BLaER1 treated with 17β-estradiol and CSF1 and Interleukin-3, amounts not matched to agents 10 nM and 100 nM (cell line): Measurements from ENCODE around the gene CCDC47.

ENCODE experiments used
- H3K27ac ChIP-seq, 11 experiments: shearing (Covaris generic); formaldehyde crosslinking; 2 replicates each; pipeline ENCODE4 v1.8.1; 2022
- H3K27me3 ChIP-seq, 11 experiments: shearing (Covaris generic); formaldehyde crosslinking; 2 replicates each; pipeline ENCODE4 v1.8.1; 2022
- H3K36me3 ChIP-seq, 11 experiments: shearing (Covaris generic); formaldehyde crosslinking; 2 replicates each; pipeline ENCODE4 v1.8.1; 2022
- H3K4me1 ChIP-seq, 10 experiments: shearing (Covaris generic); formaldehyde crosslinking; 2 replicates each; pipeline ENCODE4 v1.8.1; 2022
- H3K4me2 ChIP-seq, 11 experiments: shearing (Covaris generic); formaldehyde crosslinking; 2 replicates each; pipeline ENCODE4 v1.8.1; 2022
- H3K4me3 ChIP-seq, 10 experiments: shearing (Covaris generic); formaldehyde crosslinking; 2 replicates each; pipeline ENCODE4 v1.8.1; 2022
- H3K9ac ChIP-seq, 11 experiments: shearing (Covaris generic); formaldehyde crosslinking; 2 replicates each; pipeline ENCODE4 v1.8.1; 2022
- H3K9me3 ChIP-seq, 11 experiments: shearing (Covaris generic); formaldehyde crosslinking; replicated peaks in 1 of 11; 2 replicates each; pipeline ENCODE4 v1.8.1; 2022
- H4K20me1 ChIP-seq, 11 experiments: shearing (Covaris generic); formaldehyde crosslinking; 2 replicates each; pipeline ENCODE4 v1.8.1; 2022
- Cebpa-rat ChIP-seq, 11 experiments: shearing (Covaris generic); IDR thresholded peaks; 2 replicates each; pipeline ENCODE4 v1.8.1; 2022

Gene CCDC47

DNA sequence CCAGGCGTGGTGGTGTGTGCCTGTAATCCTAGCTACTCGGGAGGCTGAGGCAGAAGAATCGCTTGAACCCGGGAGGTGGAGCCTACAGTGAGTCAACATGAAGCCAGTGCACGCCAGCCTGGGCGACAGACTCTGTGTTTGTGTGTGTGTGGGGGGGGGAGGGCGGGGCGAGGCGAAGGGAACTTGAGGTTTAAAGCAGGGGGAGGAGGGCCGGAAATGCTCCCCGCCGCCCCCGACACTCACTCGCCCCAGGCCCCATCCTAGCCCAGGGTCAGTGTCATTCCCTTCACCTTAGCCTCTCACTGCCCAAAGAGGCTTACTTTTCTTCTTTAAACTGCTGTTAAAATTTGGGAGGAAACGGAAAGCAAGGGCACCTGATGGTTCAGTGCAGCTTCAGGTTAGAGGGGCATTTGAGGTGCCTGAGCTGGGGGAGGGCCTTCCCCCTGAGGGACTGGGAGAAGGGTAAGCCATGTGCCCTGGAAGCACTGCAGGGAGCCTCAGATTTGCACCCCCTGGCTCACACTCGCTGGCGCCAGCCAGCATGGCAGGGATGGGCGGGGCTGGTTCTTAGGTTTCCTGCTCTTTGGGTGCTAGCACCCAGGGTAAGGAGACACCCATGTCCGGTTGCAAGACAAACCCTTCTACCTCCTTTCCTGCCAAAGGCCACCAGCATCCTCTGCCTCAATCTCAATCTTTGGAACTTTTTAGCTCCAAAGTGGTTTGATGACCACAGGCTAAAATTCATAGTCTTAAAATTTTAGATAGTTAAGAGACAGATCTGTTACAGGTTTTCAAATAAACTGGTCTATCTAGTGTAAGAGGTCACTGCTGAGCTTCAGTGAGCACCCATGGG is 71.3 kb downstream of the CCDC47 start:
- Histone ChIP-seq H3K36me3 (peaks cover 35 to 65% (median 51%) of the 10 kb centered on the region in 11 experiments), H4K20me1 (peaks cover 6 to 71% (median 61%) of the 10 kb centered on the region in 11 experiments; a peak in 20 of 22 replicates), H3K27me3 (no peaks in the 10 kb centered on the region), H3K4me1 (peaks cover 76 to 84% (median 78%) of the 10 kb centered on the region in 10 experiments), H3K27ac (peak overlapping the region in 10 of 11 experiments; percentile 90 to 100 (median 100); a peak in 20 of 22 replicates), H3K4me2 (peak overlapping the region; percentile 89 to 99 (median 96)), H3K9me3 (no peaks in the 10 kb centered on the region), H3K4me3 (peak overlapping the region; percentile 64 to 99 (median 89)), H3K9ac (peak overlapping the region; percentile 89 to 99 (median 97))
- TF ChIP-seq Cebpa-rat (IDR thresholded peaks at IDR 0.05) = no peak

DNA sequence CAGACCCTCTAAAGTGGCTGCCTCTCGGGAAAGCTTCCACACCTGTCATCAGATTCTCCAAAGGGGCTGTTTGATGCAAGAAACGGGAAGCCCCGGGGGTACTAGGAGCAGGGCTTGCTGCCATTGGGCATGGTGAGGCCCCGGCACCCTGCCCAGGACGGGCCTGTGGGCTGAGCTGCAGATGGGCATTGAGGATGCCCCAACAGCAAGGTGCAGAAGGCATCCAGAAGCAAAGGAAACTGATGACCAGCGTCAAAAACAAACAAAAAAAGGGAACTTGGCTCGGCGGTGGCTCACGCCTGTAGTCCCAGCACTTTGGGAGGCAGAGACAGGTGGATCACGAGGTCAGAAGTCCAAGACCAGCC is 72.0 kb downstream of the CCDC47 start:
- Histone ChIP-seq H4K20me1 (peaks cover 13 to 71% (median 62%) of the 10 kb centered on the region in 11 experiments; a peak in 21 of 22 replicates), H3K27ac (peak overlapping the region; percentile 86 to 100 (median 99)), H3K4me3 (peak overlapping the region; percentile 64 to 99 (median 89)), H3K4me1 (peaks cover 76 to 84% (median 78%) of the 10 kb centered on the region in 10 experiments), H3K9me3 (no peaks in the 10 kb centered on the region), H3K4me2 (peak overlapping the region; percentile 89 to 99 (median 96)), H3K36me3 (peaks cover 31 to 65% (median 51%) of the 10 kb centered on the region in 11 experiments), H3K9ac (peak overlapping the region; percentile 89 to 99 (median 97); a peak in 21 of 22 replicates), H3K27me3 (no peaks in the 10 kb centered on the region)
- no peak for TF ChIP-seq Cebpa-rat (IDR thresholded peaks at IDR 0.05)

DNA sequence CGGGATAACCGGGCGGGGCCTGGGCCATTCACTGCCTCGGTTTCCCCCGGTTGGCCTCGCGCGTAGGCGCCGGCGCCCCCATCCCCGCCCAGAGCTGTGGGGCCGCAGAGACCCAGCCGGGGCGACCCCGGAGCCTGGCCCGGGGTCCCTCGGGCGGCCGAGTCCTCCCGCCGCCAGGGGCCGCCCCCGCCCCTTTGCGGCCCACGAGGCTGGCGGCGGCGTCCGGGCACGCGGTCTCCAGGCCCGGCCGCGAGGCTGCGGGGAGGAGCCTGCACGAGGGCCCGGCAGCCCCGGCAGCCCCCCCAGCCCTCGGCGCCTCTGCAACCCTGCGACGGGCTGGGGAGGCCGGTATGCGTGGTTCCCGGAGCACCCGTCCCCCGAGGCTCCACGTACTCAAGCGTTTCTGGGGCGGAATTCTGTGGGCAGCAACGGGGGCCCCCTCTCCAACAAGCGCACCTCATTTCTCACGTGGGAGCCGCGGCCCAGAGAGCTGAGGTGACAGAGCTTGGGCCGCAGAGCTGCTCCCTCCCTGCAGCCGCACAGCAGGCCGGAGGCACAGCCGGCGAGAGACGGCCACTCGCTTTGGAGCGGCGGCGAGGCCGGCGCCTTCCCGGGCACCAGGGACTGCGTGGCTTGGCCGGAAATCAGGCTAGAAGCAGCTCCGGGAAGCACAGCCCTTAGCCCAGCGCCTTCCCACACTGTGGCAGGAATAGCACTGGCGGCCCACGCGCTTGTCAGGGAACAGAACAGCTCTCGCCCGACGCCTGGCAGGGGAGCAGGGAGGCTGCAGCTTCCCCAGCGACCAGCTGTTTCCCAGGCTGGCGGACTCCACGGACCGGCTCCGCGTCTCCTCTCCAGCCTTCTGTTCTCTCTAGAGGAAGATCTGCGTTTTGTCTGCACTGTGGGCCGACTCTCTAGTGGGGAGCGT is 72.6 kb downstream of the CCDC47 start:
- H4K20me1 ChIP-seq = peaks cover 19 to 71% (median 62%) of the 10 kb centered on the region in 11 experiments; a peak in 21 of 22 replicates
- H3K4me3 ChIP-seq = peak overlapping the region; percentile 64 to 99 (median 89)
- H3K4me1 ChIP-seq = peaks cover 76 to 84% (median 78%) of the 10 kb centered on the region in 10 experiments
- no peaks in the 10 kb centered on the region for H3K27me3 ChIP-seq
- TF ChIP-seq Cebpa-rat (IDR thresholded peaks at IDR 0.05) = no peak
- H3K4me2 ChIP-seq = peak overlapping the region; percentile 89 to 99 (median 96)
- no peaks in the 10 kb centered on the region for H3K9me3 ChIP-seq
- H3K27ac ChIP-seq = peak overlapping the region; percentile 86 to 100 (median 99)
- H3K9ac ChIP-seq = peak overlapping the region; percentile 89 to 99 (median 97)
- H3K36me3 ChIP-seq = peaks cover 28 to 65% (median 51%) of the 10 kb centered on the region in 11 experiments; a peak in 21 of 22 replicates

DNA sequence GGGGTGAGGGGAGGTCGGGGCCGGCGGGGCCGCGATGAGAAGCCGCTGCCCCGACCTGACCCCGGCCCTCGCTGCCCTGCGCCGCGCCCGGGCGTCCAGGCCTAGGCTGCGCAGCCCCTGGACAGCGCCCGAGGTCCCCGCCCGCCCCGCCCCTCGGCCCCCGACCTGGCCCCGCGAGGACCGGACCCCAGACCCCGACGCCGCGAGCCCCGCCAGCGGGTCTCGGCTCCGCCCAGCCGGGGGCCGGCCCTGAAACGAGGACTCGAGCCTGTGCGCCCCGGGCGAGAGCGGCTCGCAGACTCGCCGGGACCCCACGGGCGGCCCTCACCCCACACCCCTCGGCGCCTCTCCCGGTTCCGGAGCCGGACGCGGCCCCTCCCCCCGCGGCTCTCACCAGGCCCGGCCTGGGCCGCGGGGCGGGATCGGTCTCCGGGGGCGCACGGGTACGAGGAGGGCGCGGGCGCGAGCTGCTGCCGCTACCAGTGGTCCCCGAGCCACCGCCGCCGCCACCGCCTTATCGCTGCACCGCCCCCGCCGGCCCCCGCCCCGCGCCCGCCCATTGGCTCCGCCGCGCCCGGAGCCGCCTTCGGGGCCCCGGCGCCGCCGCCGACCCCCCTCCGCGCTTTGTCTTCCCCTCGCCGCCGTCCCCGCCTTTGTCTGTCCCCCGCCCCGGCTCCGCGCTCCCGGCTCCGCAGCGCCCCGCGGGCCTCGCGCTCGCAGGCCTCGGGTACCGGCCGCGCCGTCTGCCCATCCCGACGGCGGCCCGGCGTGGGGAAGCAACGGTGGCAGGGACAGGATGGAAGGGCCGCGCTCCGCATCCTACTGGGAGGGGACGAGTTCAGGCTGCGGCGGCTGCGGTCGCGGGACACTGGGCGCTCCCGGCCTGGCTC is 73.5 kb downstream of the CCDC47 start, which contains the start of gene LIMD2:
TSS of gene LIMD2 (minus strand) at position 488 of the 890 bp plus-strand sequence. CDS start 827 bp downstream, outside the sequence.
- Histone ChIP-seq H3K36me3 (peaks cover 22 to 61% (median 48%) of the 10 kb centered on the region in 11 experiments; a peak in 21 of 22 replicates), H3K27me3 (no peaks in the 10 kb centered on the region), H3K27ac (peak within 1 kb of the TSS; percentile 86 to 100 (median 99)), H4K20me1 (peaks cover 28 to 71% (median 62%) of the 10 kb centered on the region in 11 experiments; a peak in 21 of 22 replicates), H3K9ac (peak within 1 kb of the TSS; percentile 89 to 99 (median 97)), H3K4me2 (peak within 1 kb of the TSS; percentile 93 to 100 (median 99)), H3K4me3 (peak within 1 kb of the TSS; percentile 64 to 99 (median 89)), H3K4me1 (peaks cover 76 to 84% (median 78%) of the 10 kb centered on the region in 10 experiments), H3K9me3 (no peaks in the 10 kb centered on the region)
- no peak for TF ChIP-seq Cebpa-rat (IDR thresholded peaks at IDR 0.05)

DNA sequence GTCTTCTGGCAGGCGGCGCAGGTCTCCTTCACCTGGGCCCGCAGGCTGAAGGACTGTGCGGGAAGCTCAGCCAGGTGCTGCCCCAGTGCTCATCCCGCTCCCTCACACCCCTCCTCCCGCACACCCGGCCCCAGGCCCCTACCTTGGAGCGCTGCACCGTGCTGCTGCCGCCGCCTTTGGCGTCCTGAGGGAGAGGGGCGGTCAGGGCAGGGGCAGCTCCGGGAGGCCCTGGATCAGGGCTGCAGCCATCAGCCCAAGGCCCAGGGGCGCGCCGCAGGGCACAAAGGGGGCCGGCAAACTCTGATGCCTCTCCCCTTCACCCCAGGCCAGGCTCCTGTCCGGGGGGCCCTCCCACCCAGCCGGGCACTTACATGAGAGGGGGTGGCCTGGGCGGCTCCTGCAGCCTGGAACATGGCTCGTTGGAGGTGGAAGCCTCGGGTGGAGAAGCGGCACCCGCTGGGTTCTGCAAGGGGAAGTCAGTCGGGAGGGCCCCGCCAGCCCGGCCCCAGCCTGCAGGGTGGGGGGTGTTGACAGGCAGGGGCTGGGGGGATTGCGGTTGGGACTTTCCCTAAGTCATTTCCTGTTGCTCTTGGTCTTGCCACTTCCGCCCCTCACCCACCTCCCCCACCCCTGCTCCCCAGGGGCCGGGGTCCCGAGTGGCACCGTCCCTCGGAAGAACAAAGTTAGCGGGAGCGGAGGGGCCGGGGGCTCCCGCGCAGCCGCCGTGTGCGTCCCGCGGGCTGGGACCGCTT is 74.3 kb downstream of the CCDC47 start:
- H3K27ac ChIP-seq = peak overlapping the region; percentile 86 to 100 (median 99)
- H3K36me3 ChIP-seq = peaks cover 23 to 60% (median 48%) of the 10 kb centered on the region in 11 experiments
- no peaks in the 10 kb centered on the region for H3K9me3 ChIP-seq
- peak overlapping the region; percentile 89 to 99 (median 97) for H3K9ac ChIP-seq
- H3K4me2 ChIP-seq = peak overlapping the region; percentile 93 to 100 (median 99)
- TF ChIP-seq Cebpa-rat (IDR thresholded peaks at IDR 0.05) = no peak; a peak in 1 of 22 replicates
- no peaks in the 10 kb centered on the region for H3K27me3 ChIP-seq
- H3K4me1 ChIP-seq = peaks cover 77 to 88% (median 80%) of the 10 kb centered on the region in 10 experiments
- peak overlapping the region; percentile 64 to 99 (median 89) for H3K4me3 ChIP-seq
- peaks cover 37 to 72% (median 66%) of the 10 kb centered on the region in 11 experiments; a peak in 21 of 22 replicates for H4K20me1 ChIP-seq

DNA sequence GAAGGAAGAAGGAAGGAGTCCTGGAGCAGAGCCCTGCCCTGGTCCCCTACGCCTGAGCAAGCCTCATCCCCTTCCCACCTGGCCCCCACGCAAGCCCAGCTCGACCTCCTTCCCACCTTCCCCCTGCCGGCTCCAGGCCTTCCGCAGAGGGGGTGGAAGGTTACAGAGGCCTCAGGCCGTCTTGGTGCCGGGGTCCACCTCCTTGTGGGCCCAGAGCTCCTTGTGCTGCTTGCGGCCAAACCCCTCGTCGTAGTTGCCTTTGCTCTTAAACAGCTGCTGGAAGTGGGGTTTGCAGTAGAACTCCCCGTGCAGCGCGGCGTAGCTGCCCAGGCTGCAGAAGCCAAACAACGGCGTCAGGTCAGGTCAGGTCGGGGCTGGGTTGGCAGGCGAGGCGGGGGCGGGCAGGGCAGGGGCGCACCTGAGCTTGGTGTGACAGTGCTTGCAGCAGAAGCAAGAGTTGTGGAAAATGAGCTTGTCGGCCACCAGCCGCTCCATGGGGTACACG is 75.0 kb downstream of the CCDC47 start:
- H3K4me1 ChIP-seq = peaks cover 77 to 88% (median 79%) of the 10 kb centered on the region in 10 experiments
- H3K9ac ChIP-seq = peak overlapping the region; percentile 89 to 99 (median 97)
- H3K27me3 ChIP-seq = no peaks in the 10 kb centered on the region
- H3K4me3 ChIP-seq = peak overlapping the region; percentile 64 to 99 (median 89)
- no peaks in the 10 kb centered on the region for H3K9me3 ChIP-seq
- peak overlapping the region; percentile 86 to 100 (median 99); a peak in 21 of 22 replicates for H3K27ac ChIP-seq
- peak overlapping the region; percentile 93 to 100 (median 99) for H3K4me2 ChIP-seq
- peaks cover 23 to 60% (median 48%) of the 10 kb centered on the region in 11 experiments for H3K36me3 ChIP-seq
- no peak for TF ChIP-seq Cebpa-rat (IDR thresholded peaks at IDR 0.05)
- peaks cover 40 to 72% (median 59%) of the 10 kb centered on the region in 11 experiments; a peak in 21 of 22 replicates for H4K20me1 ChIP-seq
